GM23248 (cell line): Measurements from ENCODE around the gene UMODL1.

ENCODE experiments used
- EZH2 ChIP-seq: fragments of 200-600 bp; sonication (generic); IDR thresholded peaks from 2 replicates; pipeline ENCODE4 v1.6.1; 2018; ENCODE audit warnings: antibody characterized with exemption, mild to moderate bottlenecking; ENCODE audit not compliant: insufficient read depth, poor library complexity, severe bottlenecking
- EZH2phosphoT487 ChIP-seq: fragments of 200-600 bp; sonication (generic); IDR thresholded peaks from 2 replicates; pipeline ENCODE4 v1.6.1; 2018; ENCODE audit warnings: antibody characterized with exemption, moderate library complexity, mild to moderate bottlenecking, low read depth; ENCODE audit not compliant: insufficient read depth

DNA sequence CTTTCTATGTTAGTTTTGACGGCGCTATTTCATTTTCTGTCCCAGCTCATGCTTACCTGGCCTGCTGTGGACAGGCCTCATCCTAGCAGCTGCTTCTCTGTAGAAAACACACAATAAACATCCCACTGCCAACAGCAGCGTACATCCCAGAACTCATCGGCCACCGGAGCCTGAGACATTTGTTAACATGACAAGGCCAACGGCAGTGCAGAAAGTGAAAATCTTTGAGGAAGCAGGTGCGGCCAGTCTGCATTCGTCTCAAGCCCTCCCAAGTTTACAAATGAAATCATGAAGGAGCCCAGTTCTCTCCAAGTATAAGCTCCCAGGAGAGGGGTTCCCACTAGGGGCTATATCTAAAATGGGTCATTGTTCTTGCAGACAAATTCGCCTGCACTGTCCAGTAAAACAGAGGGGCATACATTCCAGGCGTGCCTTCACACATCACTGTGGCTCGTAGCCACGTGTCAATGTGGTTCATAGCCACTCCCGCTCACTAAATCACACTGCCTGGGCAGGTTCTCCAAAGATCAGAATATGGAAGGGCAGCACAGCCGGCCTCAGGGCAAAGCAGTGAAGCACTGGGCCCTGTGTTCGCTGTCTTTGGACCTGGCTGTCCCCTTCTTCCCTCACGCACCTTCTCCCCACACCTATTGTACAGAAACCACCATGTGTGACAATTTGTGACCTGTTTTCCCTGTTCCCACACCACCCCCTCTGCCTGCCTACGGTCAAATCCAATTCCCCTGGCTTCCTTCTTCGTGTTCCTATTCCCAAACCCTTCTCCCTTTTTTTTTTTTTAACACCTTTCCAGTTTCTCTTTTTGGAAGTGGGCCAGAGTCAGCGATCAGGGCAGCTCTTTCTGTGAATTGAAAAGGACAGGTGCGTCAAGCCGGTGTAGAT is 120.8 kb downstream of the UMODL1 start:
- TF ChIP-seq EZH2: no peak
- TF ChIP-seq EZH2phosphoT487: no peak
